Hepatocyte (in vitro differentiated cells): Measurements from ENCODE around the gene PLCB4. TPM values are rescaled to one million over a fixed set of nuclear protein-coding genes. Genes with fewer than 3 reads are reported as not detected.

ENCODE experiments used
- DNase-seq: peaks from one replicate; pipeline ENCODE4 v3.0.0-alpha.2; 2016; ENCODE audit warnings: low spot score
- H2AFZ ChIP-seq: fragments of 200-600 bp; sonication (generic); 2 replicates; pipeline ENCODE4 v1.6.0; 2016; ENCODE audit warnings: antibody characterized with exemption, mild to moderate bottlenecking
- H3K27ac ChIP-seq: fragments of 200-600 bp; sonication (generic); 2 replicates; pipeline ENCODE4 v1.5.1; 2016; ENCODE audit warnings: mild to moderate bottlenecking
- H3K27me3 ChIP-seq: fragments of 200-600 bp; sonication (generic); 2 replicates; pipeline ENCODE4 v1.6.1; 2016
- H3K36me3 ChIP-seq: fragments of 200-600 bp; sonication (generic); replicated peaks from 2 replicates; pipeline ENCODE4 v1.5.1; 2016; ENCODE audit warnings: low read depth; ENCODE audit not compliant: insufficient read depth
- H3K4me1 ChIP-seq: fragments of 200-600 bp; sonication (generic); 2 replicates; pipeline ENCODE4 v1.5.1; 2016; ENCODE audit warnings: mild to moderate bottlenecking, moderate library complexity; ENCODE audit not compliant: insufficient read depth
- H3K4me2 ChIP-seq: fragments of 200-600 bp; sonication (generic); 2 replicates; pipeline ENCODE4 v1.6.0; 2016
- H3K4me3 ChIP-seq: fragments of 200-600 bp; sonication (generic); 2 replicates; pipeline ENCODE4 v1.5.1; 2016; ENCODE audit warnings: mild to moderate bottlenecking
- H3K79me2 ChIP-seq: fragments of 200-600 bp; sonication (generic); 2 replicates; pipeline ENCODE4 v1.6.0; 2017; ENCODE audit warnings: mild to moderate bottlenecking
- H3K9me2 ChIP-seq: fragments of 200-600 bp; sonication (generic); replicated peaks from 2 replicates; pipeline ENCODE4 v1.6.0; 2017; ENCODE audit warnings: mild to moderate bottlenecking; ENCODE audit not compliant: insufficient read depth
- H3K9me3 ChIP-seq: fragments of 200-600 bp; sonication (generic); 2 replicates; pipeline ENCODE4 v1.5.1; 2016; ENCODE audit warnings: low read depth, mild to moderate bottlenecking
- H4K20me1 ChIP-seq: fragments of 200-600 bp; sonication (generic); 2 replicates; pipeline ENCODE4 v1.6.0; 2016; ENCODE audit warnings: mild to moderate bottlenecking; ENCODE audit not compliant: insufficient read depth, poor library complexity, severe bottlenecking
- CTCF ChIP-seq: fragments of 200-600 bp; sonication (generic); IDR thresholded peaks from 2 replicates; pipeline ENCODE4 v1.5.1; 2016; ENCODE audit warnings: antibody characterized with exemption, mild to moderate bottlenecking; ENCODE audit not compliant: poor library complexity
- EZH2 ChIP-seq: fragments of 200-600 bp; sonication (generic); IDR thresholded peaks from 2 replicates; pipeline ENCODE4 v1.6.1; 2016; ENCODE audit warnings: antibody characterized with exemption, mild to moderate bottlenecking, borderline replicate concordance
- EZH2phosphoT487 ChIP-seq: fragments of 200-600 bp; sonication (generic); IDR thresholded peaks from one replicate; pipeline ENCODE4 v1.6.1; 2018; ENCODE audit warnings: antibody characterized with exemption, mild to moderate bottlenecking, low read depth, moderate library complexity; ENCODE audit not compliant: unreplicated experiment, severe bottlenecking
- WGBS: methylation state at CpG from one replicate; pipeline ENCODE4 v1.1.6; 2016; ENCODE audit warnings: low lambda C conversion rate; ENCODE audit errors: missing lambda C conversion rate; 5-methylcytosine and 5-hydroxymethylcytosine counted together
- polyA plus RNA-seq: library from polyadenylated mRNA; unstranded; fragments of >200 nt; fragmentation: Nextera tagmentation; extraction: Ambion mirVana; gene quantifications from 2 replicates; pipeline ENCODE4 v1.2.1, GENCODE V29; 2016
- total RNA-seq: library from RNA; depleted of rRNA; stranded (reverse); fragments of >200 nt; gene quantifications from 2 replicates; pipeline ENCODE4 v1.2.3, GENCODE V29; 2014

PLCB4 gene
- total and polyA plus RNA-seq, 2 experiments from 2014 or later = 6.4 to 15.0 TPM

- H3K4me1 ChIP-seq = no peaks in the 10 kb centered on the region
- TF ChIP-seq EZH2 (no peak), EZH2phosphoT487 (no peak), CTCF (no peak)
- WGBS = 42% methylated on average over 8 of the region's 8 CpGs
- H3K9me2 ChIP-seq = no peaks in the 10 kb centered on the region
- peak overlapping the region; percentile 32 for H3K4me2 ChIP-seq
- H3K4me3 ChIP-seq = no peak overlapping the region
- no peaks in the 10 kb centered on the region for H4K20me1 ChIP-seq
- no peaks in the 10 kb centered on the region for H3K27me3 ChIP-seq
- H3K27ac ChIP-seq = no peak overlapping the region
- no peaks in the 10 kb centered on the region for H3K36me3 ChIP-seq
- no peaks in the 10 kb centered on the region for H3K9me3 ChIP-seq
- DNase-seq = no peak
- no peak overlapping the region for H2AFZ ChIP-seq
- H3K79me2 ChIP-seq = no peaks in the 10 kb centered on the region
Observed at GRCh38 chr20:9093218-9093957, 24.5 kb downstream of the PLCB4 start.

- Histone ChIP-seq H3K27ac (no peak overlapping the region), H2AFZ (no peak overlapping the region)
- WGBS = 95% methylated on average over 2 of the region's 2 CpGs
Observed at GRCh38 chr20:9099372-9099771, 30.5 kb downstream of the PLCB4 start.

GRCh38 chr20:9100691-9101090 lies 31.8 kb downstream of the PLCB4 start:
- WGBS = 96% methylated on average over 9 of the region's 9 CpGs
- Histone ChIP-seq H3K27ac (no peak overlapping the region), H3K4me2 (no peak overlapping the region), H3K27me3 (no peaks in the 10 kb centered on the region), H3K4me3 (no peak overlapping the region), H3K36me3 (no peaks in the 10 kb centered on the region), H4K20me1 (no peaks in the 10 kb centered on the region), H2AFZ (no peak overlapping the region), H3K9me3 (no peaks in the 10 kb centered on the region), H3K9me2 (no peaks in the 10 kb centered on the region), H3K79me2 (no peaks in the 10 kb centered on the region), H3K4me1 (no peaks in the 10 kb centered on the region)
- TF ChIP-seq EZH2phosphoT487 (no peak), CTCF (no peak), EZH2 (no peak)
- DNase-seq = no peak

More at GRCh38 chr20:9099372-9099771, 30.5 kb downstream of the PLCB4 start:
- Histone ChIP-seq H3K4me3 (no peak overlapping the region), H3K4me1 (no peaks in the 10 kb centered on the region), H4K20me1 (no peaks in the 10 kb centered on the region), H3K27me3 (no peaks in the 10 kb centered on the region), H3K36me3 (no peaks in the 10 kb centered on the region), H3K9me3 (no peaks in the 10 kb centered on the region), H3K79me2 (no peaks in the 10 kb centered on the region), H3K9me2 (no peaks in the 10 kb centered on the region), H3K4me2 (no peak overlapping the region)
- DNase-seq = no peak
- TF ChIP-seq CTCF (no peak), EZH2phosphoT487 (no peak), EZH2 (no peak)

- Histone ChIP-seq H3K27me3 (no peaks in the 10 kb centered on the region), H4K20me1 (no peaks in the 10 kb centered on the region), H2AFZ (no peak overlapping the region), H3K4me1 (no peaks in the 10 kb centered on the region), H3K4me2 (no peak overlapping the region), H3K4me3 (no peak overlapping the region), H3K27ac (no peak overlapping the region), H3K9me2 (no peaks in the 10 kb centered on the region), H3K36me3 (no peaks in the 10 kb centered on the region), H3K79me2 (no peaks in the 10 kb centered on the region), H3K9me3 (no peaks in the 10 kb centered on the region)
- TF ChIP-seq CTCF = no peak
- TF ChIP-seq EZH2 = no peak
- DNase-seq = no peak
Observed at GRCh38 chr20:9102456-9102855, 33.6 kb downstream of the PLCB4 start.
